H1 (cell line): Measurements from ENCODE around the gene CTPS2. TPM values are rescaled to one million over a fixed set of nuclear protein-coding genes. Genes with fewer than 3 reads are reported as not detected.

Experiments used
- CTCF ChIA-PET: fragments of 300-600 bp; sonication (Branson Sonifier 250); formaldehyde crosslinking; loops from one replicate; lab custom pipeline; 2021; ENCODE audit not compliant: partially characterized antibody; lab: Charles Lee
- POLR2A ChIA-PET: fragments of 300-600 bp; sonication (Branson Sonifier 250); formaldehyde crosslinking; loops from one replicate; lab custom pipeline; 2021; ENCODE audit warnings: inconsistent platforms; ENCODE audit not compliant: partially characterized antibody; lab: Charles Lee
- DNase-seq, 2 experiments: peaks; one replicate each; pipeline versions ENCODE4 v3.0.0 to v3.0.0-alpha.2; 2010 to 2022; ENCODE audit warnings: low spot score in 2 of 2, low read depth in 1 of 2, mixed read lengths in 1 of 2
- FAIRE-seq: peaks from 2 replicates; lab custom pipeline; 2011; peaks lifted over from hg19 to GRCh38; lab: Jason Lieb, UNC
- H2AFZ ChIP-seq: 2 replicates; pipeline ENCODE4 v1.8.1; 2012; ENCODE audit warnings: low read length, inconsistent platforms
- H2AK5ac ChIP-seq: 2 replicates; pipeline ENCODE4 v1.6.1; 2013; ENCODE audit warnings: low read depth, low read length
- H2BK120ac ChIP-seq: replicated peaks from 2 replicates; pipeline ENCODE3; 2013; ENCODE audit warnings: low read depth, low read length, inconsistent platforms
- H2BK12ac ChIP-seq: 2 replicates; pipeline ENCODE4 v1.6.1; 2013; ENCODE audit warnings: low read depth, low read length
- H2BK15ac ChIP-seq: 2 replicates; pipeline ENCODE4 v1.6.1; 2013; ENCODE audit warnings: low read length
- H2BK20ac ChIP-seq: 2 replicates; pipeline ENCODE4 v1.6.1; 2013; ENCODE audit warnings: low read length
- H2BK5ac ChIP-seq: 2 replicates; pipeline ENCODE4 v1.6.1; 2013; ENCODE audit warnings: low read depth, low read length
- H3K14ac ChIP-seq: 2 replicates; pipeline ENCODE4 v1.6.1; 2013; ENCODE audit warnings: inconsistent platforms; ENCODE audit not compliant: insufficient read length
- H3K18ac ChIP-seq: 2 replicates; pipeline ENCODE4 v1.6.1; 2013; ENCODE audit warnings: low read length; ENCODE audit errors: extremely low read depth
- H3K23ac ChIP-seq: 2 replicates; pipeline ENCODE4 v1.6.1; 2013; ENCODE audit warnings: inconsistent platforms; ENCODE audit not compliant: insufficient read length
- H3K23me2 ChIP-seq: 2 replicates; pipeline ENCODE4 v1.6.1; 2013; ENCODE audit warnings: low read depth, low read length
- H3K27ac ChIP-seq: 2 replicates; pipeline ENCODE4 v1.6.1; 2011; ENCODE audit warnings: low read depth, low read length, inconsistent platforms
- H3K27me3 ChIP-seq, 4 experiments: replicated peaks in 1 of 4; 1 replicate in 1 of 4; 2 replicates in 3 of 4; pipeline versions ENCODE4 v1.6.1 to v1.8.1; 2011 to 2013; ENCODE audit warnings: low read length in 3 of 4, mild to moderate bottlenecking in 3 of 4, inconsistent platforms in 2 of 4, mixed read lengths in 2 of 4, moderate library complexity in 1 of 4; ENCODE audit not compliant: control insufficient read depth in 3 of 4, insufficient read depth in 3 of 4; ENCODE audit errors: extremely low read depth in 1 of 4
- H3K36me3 ChIP-seq, 4 experiments: 2 replicates each; pipeline versions ENCODE4 v1.6.1 to v1.8.1; 2011 to 2013; ENCODE audit warnings: mild to moderate bottlenecking in 4 of 4, low read length in 3 of 4, moderate library complexity in 2 of 4, control low read depth in 1 of 4, inconsistent platforms in 1 of 4; ENCODE audit not compliant: insufficient read depth in 4 of 4, control insufficient read depth in 2 of 4
- H3K4ac ChIP-seq: replicated peaks from 2 replicates; pipeline ENCODE3; 2013; ENCODE audit warnings: low read length, low read depth, mixed read lengths, inconsistent platforms; ENCODE audit not compliant: insufficient read length
- H3K4me1 ChIP-seq, 4 experiments: replicated peaks in 1 of 4; 1 replicate in 1 of 4; 2 replicates in 3 of 4; pipeline versions ENCODE4 v1.6.1 to v1.8.1; 2011 to 2013; ENCODE audit warnings: low read length in 3 of 4, inconsistent platforms in 2 of 4, mixed read lengths in 1 of 4; ENCODE audit not compliant: insufficient read depth in 4 of 4, control insufficient read depth in 3 of 4
- H3K4me2 ChIP-seq, 2 experiments: 2 replicates each; pipeline versions ENCODE4 v1.6.1 to v1.8.1; 2011 to 2013; ENCODE audit warnings: low read depth in 2 of 2, low read length in 2 of 2, control low read depth in 1 of 2, inconsistent platforms in 1 of 2, mild to moderate bottlenecking in 1 of 2; ENCODE audit not compliant: insufficient read depth in 1 of 2
- H3K4me3 ChIP-seq, 4 experiments: fragments of 200-600, 300-600 bp in 1 of 4; sonication (generic), shearing (Covaris generic), sonication (Bioruptor Twin) in 1 of 4; 2 replicates each; pipeline versions ENCODE4 v1.5.1 to v1.8.1; 2011 to 2016; ENCODE audit warnings: low read length in 4 of 4, low read depth in 3 of 4, control low read depth in 2 of 4, inconsistent platforms in 2 of 4, mild to moderate bottlenecking in 2 of 4, mixed read lengths in 1 of 4, moderate library complexity in 1 of 4; ENCODE audit not compliant: insufficient read depth in 2 of 4; ENCODE audit errors: extremely low read depth in 1 of 4
- H3K56ac ChIP-seq: replicated peaks from 2 replicates; pipeline ENCODE3; 2013; ENCODE audit warnings: low read depth, mild to moderate bottlenecking, mixed read lengths, low read length, inconsistent platforms; ENCODE audit not compliant: insufficient read length
- H3K79me1 ChIP-seq: 2 replicates; pipeline ENCODE4 v1.6.1; 2013; ENCODE audit warnings: low read depth, low read length, control low read depth
- H3K79me2 ChIP-seq, 2 experiments: 2 replicates each; pipeline versions ENCODE4 v1.6.1 to v1.8.1; 2012 to 2013; ENCODE audit warnings: low read length in 2 of 2, mild to moderate bottlenecking in 2 of 2, inconsistent platforms in 1 of 2; ENCODE audit not compliant: insufficient read depth in 2 of 2, control insufficient read depth in 1 of 2
- H3K9ac ChIP-seq, 4 experiments: replicated peaks in 1 of 4; 1 replicate in 1 of 4; 2 replicates in 3 of 4; pipeline versions ENCODE4 v1.6.1 to v1.8.1; 2011 to 2013; ENCODE audit warnings: low read depth in 3 of 4, low read length in 3 of 4, control low read depth in 2 of 4, mild to moderate bottlenecking in 2 of 4, moderate library complexity in 2 of 4, inconsistent platforms in 1 of 4; ENCODE audit errors: extremely low read depth in 1 of 4
- H3K9me3 ChIP-seq, 2 experiments: 2 replicates each; pipeline versions ENCODE4 v1.6.1 to v1.8.1; 2012 to 2013; ENCODE audit warnings: mild to moderate bottlenecking in 2 of 2, moderate library complexity in 2 of 2, control low read depth in 1 of 2, inconsistent platforms in 1 of 2, low read depth in 1 of 2, low read length in 1 of 2, mixed read lengths in 1 of 2; ENCODE audit not compliant: insufficient read depth in 2 of 2
- H4K20me1 ChIP-seq, 2 experiments: replicated peaks in 1 of 2; 2 replicates each; pipeline versions ENCODE3 to v1.8.1; 2011 to 2013; ENCODE audit warnings: inconsistent platforms in 2 of 2, low read length in 2 of 2, mild to moderate bottlenecking in 1 of 2; ENCODE audit not compliant: insufficient read depth in 2 of 2, control insufficient read depth in 1 of 2
- H4K5ac ChIP-seq: 2 replicates; pipeline ENCODE4 v1.6.1; 2013; ENCODE audit warnings: low read length, low read depth, mixed read lengths, inconsistent platforms; ENCODE audit not compliant: insufficient read length
- H4K8ac ChIP-seq: 2 replicates; pipeline ENCODE4 v1.8.0; 2013; ENCODE audit warnings: mild to moderate bottlenecking, moderate library complexity, low read length, inconsistent platforms; ENCODE audit not compliant: insufficient read depth; ENCODE audit errors: extremely low read depth
- H4K91ac ChIP-seq: replicated peaks from 2 replicates; pipeline ENCODE3; 2013; ENCODE audit warnings: low read length, mixed read lengths, inconsistent platforms; ENCODE audit not compliant: insufficient read length
- CTCF ChIP-seq, 3 experiments: IDR thresholded peaks; 1 replicate in 2 of 3; 2 replicates in 1 of 3; pipeline versions ENCODE4 v1.5.1 to v1.6.1; 2011; ENCODE audit warnings: low read length in 3 of 3, mild to moderate bottlenecking in 3 of 3, inconsistent platforms in 2 of 3, low read depth in 1 of 3, moderate library complexity in 1 of 3; ENCODE audit not compliant: insufficient read depth in 1 of 3; ENCODE audit errors: control extremely low read depth in 1 of 3
- GTF2F1 ChIP-seq: IDR thresholded peaks from 2 replicates; pipeline ENCODE4 v1.6.1; 2012; ENCODE audit warnings: low read depth, low read length, improper control_type of control experiment, borderline replicate concordance
- HDAC2 ChIP-seq, 2 experiments: fragments of 300-600 bp in 1 of 2; sonication (generic) in 1 of 2; IDR thresholded peaks; 2 replicates each; pipeline ENCODE4 v1.6.1; 2011 to 2012; ENCODE audit warnings: low read depth in 2 of 2, low read length in 2 of 2, mild to moderate bottlenecking in 2 of 2, moderate library complexity in 2 of 2, borderline replicate concordance in 1 of 2, inconsistent platforms in 1 of 2
- POLR2AphosphoS5 ChIP-seq: IDR thresholded peaks from 2 replicates; pipeline ENCODE4 v1.6.1; 2011; ENCODE audit warnings: low read depth, low read length
- TAF1 ChIP-seq: IDR thresholded peaks from 2 replicates; pipeline ENCODE4 v1.6.1; 2011; ENCODE audit warnings: mild to moderate bottlenecking, low read depth, low read length
- WGBS, 2 experiments: shearing (Covaris generic) in 1 of 2; methylation state at CpG; one replicate each; pipeline versions ENCODE4 v1.1.6 to v1.1.7; 2013 to 2015; ENCODE audit warnings: low lambda C conversion rate in 2 of 2, mixed read lengths in 2 of 2, inconsistent platforms in 1 of 2, low coverage in 1 of 2, missing lambda C conversion rate in 1 of 2; ENCODE audit not compliant: insufficient replicate concordance in 2 of 2, insufficient coverage in 1 of 2, insufficient read length in 1 of 2; ENCODE audit errors: extremely low coverage in 1 of 2, missing lambda C conversion rate in 1 of 2; 5-methylcytosine and 5-hydroxymethylcytosine counted together
- long read RNA-seq, 2 experiments: library from RNA in 1 of 2; library from capped mRNA in 1 of 2; stranded (forward); transcript quantifications; one replicate each; pipeline ENCODE4 v2.0.0, GENCODE V29; 2021; ENCODE audit warnings: inconsistent platforms in 1 of 2
- polyA minus RNA-seq, 3 experiments: library from RNA; depleted of rRNA, polyadenylated mRNA; stranded (reverse); fragments of >200 nt; gene quantifications; 1 replicate in 2 of 3; 2 replicates in 1 of 3; pipeline ENCODE4 v1.2.3, GENCODE V29; 2011
- polyA plus RNA-seq, 7 experiments: library from polyadenylated mRNA; depleted of rRNA in 3 of 7; stranded (reverse) in 5 of 7; unstranded in 2 of 7; fragments of >200 nt in 5 of 7; fragments of 200-250 nt in 2 of 7; gene quantifications; 1 replicate in 5 of 7; 2 replicates in 1 of 7; 4 replicates in 1 of 7; pipeline versions ENCODE4 v1.2.1 to v1.2.3, GENCODE V29; 2011 to 2013; ENCODE audit warnings: missing spikeins in 2 of 7, mixed read lengths in 2 of 7
- total RNA-seq: library from RNA; stranded (reverse); fragmentation: NEBNext Ultra II Directional; extraction: Animal tissue kit (Norgen Biotek cat#: 25700); gene quantifications from 2 replicates; pipeline ENCODE4 v1.2.1, GENCODE V29; 2021

The CTPS2 gene
- total RNA-seq (32.7 and 34.0 TPM in 2 replicates), polyA plus RNA-seq (2011; rRNA removed) (11.4 and 17.1 TPM in 2 replicates), polyA minus RNA-seq (2011; rRNA and poly(A)+ RNA removed) (34.7 and 44.3 TPM in 2 replicates)
- polyA plus RNA-seq (2011; cell fraction: cytosol; rRNA removed) = 16.1 TPM
- polyA plus RNA-seq (2011; cell fraction: nucleus; rRNA removed) = 11.5 TPM
- polyA plus RNA-seq (2012, experiment 1 of 2) = 20.6 to 31.3 TPM (median 24.7 TPM) in 4 replicates
- 3.2 TPM for polyA plus RNA-seq (2012, experiment 2 of 2)
- 14.0 TPM for polyA plus RNA-seq (2013, experiment 1 of 2)
- polyA plus RNA-seq (2013, experiment 2 of 2) = 12.9 TPM
- polyA minus RNA-seq (2011; cell fraction: cytosol; rRNA and poly(A)+ RNA removed) = 21.4 TPM
- 32.1 TPM for polyA minus RNA-seq (2011; cell fraction: nucleus; rRNA and poly(A)+ RNA removed)
- long read RNA-seq, experiment 1, transcript CTPS2-201 (19 exons, 3,629 nt) = major isoform, 5 of 39 reads
- long read RNA-seq, experiment 1, partial matches to known transcripts = 13 of 39 reads
- long read RNA-seq, experiment 1, other reads (novel, unspliced or antisense) = 18 of 39 reads
- long read RNA-seq, experiment 2, transcript CTPS2-202 (19 exons, 3,526 nt) = major isoform, 5 of 17 reads
- long read RNA-seq, experiment 2, partial matches to known transcripts = 3 of 17 reads
- long read RNA-seq, experiment 2, other reads (novel, unspliced or antisense) = 7 of 17 reads

- Histone ChIP-seq H4K8ac (peak within 1 kb of the TSS; percentile 89; the same call in 1 of the 2 replicates), H3K4me1 (peaks cover 0 to 2% (median 0%) of the 10 kb centered on the region in 4 experiments; a peak in 2 of 7 replicates), H3K36me3 (peaks cover 0 to 6% (median 3%) of the 10 kb centered on the region in 4 experiments; a peak in 2 of 8 replicates), H3K27ac (peak within 1 kb of the TSS; percentile 82), H2BK120ac (peak within 1 kb of the TSS; percentile 33), H3K23ac (no peak within 1 kb of the TSS), H4K91ac (peak within 1 kb of the TSS; percentile 40), H3K9ac (peak within 1 kb of the TSS; percentile 71 to 87 (median 80)), H3K4ac (no peak within 1 kb of the TSS), H3K18ac (peak within 1 kb of the TSS; percentile 60), H2BK15ac (no peak within 1 kb of the TSS), H2BK20ac (no peak within 1 kb of the TSS), H4K5ac (peak within 1 kb of the TSS; percentile 88), H2BK12ac (no peak within 1 kb of the TSS), H3K23me2 (peaks cover 3% of the 10 kb centered on the region; the same call in 1 of the 2 replicates), H2AK5ac (no peak within 1 kb of the TSS), H3K4me3 (peak within 1 kb of the TSS; percentile 67 to 84 (median 72)), H3K27me3 (no peaks in the 10 kb centered on the region), H2BK5ac (peak within 1 kb of the TSS; percentile 16; the same call in 1 of the 2 replicates), H3K79me2 (peaks cover 0 to 14% of the 10 kb centered on the region in 2 experiments; a peak in 1 of 4 replicates), H3K56ac (no peak within 1 kb of the TSS), H3K4me2 (peak within 1 kb of the TSS; percentile 52 to 83), H3K14ac (no peak within 1 kb of the TSS), H3K79me1 (no peaks in the 10 kb centered on the region), H4K20me1 (no peaks in the 10 kb centered on the region), H2AFZ (no peak within 1 kb of the TSS; the same call in 1 of the 2 replicates), H3K9me3 (no peaks in the 10 kb centered on the region)
- CTCF ChIA-PET = no interaction called here
- FAIRE-seq (no peak), DNase-seq (peak in 1 of 2 experiments; percentile 64)
- 5% methylated on average over 18 of the region's 30 CpGs; no CpG with 5 or more reads in 1 of the 2 experiments for WGBS, 2 experiments
- POLR2A ChIA-PET = interaction anchor here (0.9 to 2.3 kb wide), 5 partner anchors 16 to 73 kb away, joined by 3 to 6 read pairs (median 4); no protein-coding TSS in a partner anchor
- TF ChIP-seq HDAC2 (IDR thresholded peaks at IDR 0.05; ENCODE audit: borderline replicate concordance in 1 of 2, low read depth in 2 of 2, low read length in 2 of 2) = no peak
- TF ChIP-seq GTF2F1 = no peak
- no peak for TF ChIP-seq CTCF (IDR thresholded peaks at IDR 0.05; ENCODE audit: control extremely low read depth in 1 of 3, insufficient read depth in 1 of 3, low read depth in 1 of 3, low read length in 3 of 3)
- TF ChIP-seq POLR2AphosphoS5 = 0 out of 2 replicates have a peak, but pooled peaks have one; percentile 59
- peak; percentile 50 for TF ChIP-seq TAF1
These were observed at the start of gene CTPS2 for GRCh38 chrX:16712548-16713155. CTPS2 (minus strand) TSS chrX:16712669; CDS start chrX:16702902, 9,767 bp downstream.
